Hepatocyte (in vitro differentiated cells): ENCODE measurements around the gene TPBGL. TPM values are rescaled to one million over a fixed set of nuclear protein-coding genes. Genes with fewer than 3 reads are reported as not detected.

Source experiments
- DNase-seq: peaks from one replicate; pipeline ENCODE4 v3.0.0-alpha.2; 2016; ENCODE audit warnings: low spot score
- H2AFZ ChIP-seq: fragments of 200-600 bp; sonication (generic); 2 replicates; pipeline ENCODE4 v1.6.0; 2016; ENCODE audit warnings: antibody characterized with exemption, mild to moderate bottlenecking
- H3K27ac ChIP-seq: fragments of 200-600 bp; sonication (generic); 2 replicates; pipeline ENCODE4 v1.5.1; 2016; ENCODE audit warnings: mild to moderate bottlenecking
- H3K27me3 ChIP-seq: fragments of 200-600 bp; sonication (generic); 2 replicates; pipeline ENCODE4 v1.6.1; 2016
- H3K36me3 ChIP-seq: fragments of 200-600 bp; sonication (generic); replicated peaks from 2 replicates; pipeline ENCODE4 v1.5.1; 2016; ENCODE audit warnings: low read depth; ENCODE audit not compliant: insufficient read depth
- H3K4me1 ChIP-seq: fragments of 200-600 bp; sonication (generic); 2 replicates; pipeline ENCODE4 v1.5.1; 2016; ENCODE audit warnings: mild to moderate bottlenecking, moderate library complexity; ENCODE audit not compliant: insufficient read depth
- H3K4me2 ChIP-seq: fragments of 200-600 bp; sonication (generic); 2 replicates; pipeline ENCODE4 v1.6.0; 2016
- H3K4me3 ChIP-seq: fragments of 200-600 bp; sonication (generic); 2 replicates; pipeline ENCODE4 v1.5.1; 2016; ENCODE audit warnings: mild to moderate bottlenecking
- H3K79me2 ChIP-seq: fragments of 200-600 bp; sonication (generic); 2 replicates; pipeline ENCODE4 v1.6.0; 2017; ENCODE audit warnings: mild to moderate bottlenecking
- H3K9me2 ChIP-seq: fragments of 200-600 bp; sonication (generic); replicated peaks from 2 replicates; pipeline ENCODE4 v1.6.0; 2017; ENCODE audit warnings: mild to moderate bottlenecking; ENCODE audit not compliant: insufficient read depth
- H3K9me3 ChIP-seq: fragments of 200-600 bp; sonication (generic); 2 replicates; pipeline ENCODE4 v1.5.1; 2016; ENCODE audit warnings: low read depth, mild to moderate bottlenecking
- H4K20me1 ChIP-seq: fragments of 200-600 bp; sonication (generic); 2 replicates; pipeline ENCODE4 v1.6.0; 2016; ENCODE audit warnings: mild to moderate bottlenecking; ENCODE audit not compliant: insufficient read depth, poor library complexity, severe bottlenecking
- EZH2 ChIP-seq: fragments of 200-600 bp; sonication (generic); IDR thresholded peaks from 2 replicates; pipeline ENCODE4 v1.6.1; 2016; ENCODE audit warnings: antibody characterized with exemption, mild to moderate bottlenecking, borderline replicate concordance
- EZH2phosphoT487 ChIP-seq: fragments of 200-600 bp; sonication (generic); IDR thresholded peaks from one replicate; pipeline ENCODE4 v1.6.1; 2018; ENCODE audit warnings: antibody characterized with exemption, mild to moderate bottlenecking, low read depth, moderate library complexity; ENCODE audit not compliant: unreplicated experiment, severe bottlenecking
- WGBS: methylation state at CpG from one replicate; pipeline ENCODE4 v1.1.6; 2016; ENCODE audit warnings: low lambda C conversion rate; ENCODE audit errors: missing lambda C conversion rate; 5-methylcytosine and 5-hydroxymethylcytosine counted together
- polyA plus RNA-seq: library from polyadenylated mRNA; unstranded; fragments of >200 nt; fragmentation: Nextera tagmentation; extraction: Ambion mirVana; gene quantifications from 2 replicates; pipeline ENCODE4 v1.2.1, GENCODE V29; 2016
- total RNA-seq: library from RNA; depleted of rRNA; stranded (reverse); fragments of >200 nt; gene quantifications from 2 replicates; pipeline ENCODE4 v1.2.3, GENCODE V29; 2014
- TF ChIP-seq, protein P1 (sequence below): fragments of 200-600 bp; sonication (generic); IDR thresholded peaks from 2 replicates; pipeline ENCODE4 v1.5.1; 2016; ENCODE audit warnings: antibody characterized with exemption, mild to moderate bottlenecking; ENCODE audit not compliant: poor library complexity

TPBGL gene
- total and polyA plus RNA-seq, 2 experiments from 2014 or later: 0.12 TPM; not detected in 1

DNA sequence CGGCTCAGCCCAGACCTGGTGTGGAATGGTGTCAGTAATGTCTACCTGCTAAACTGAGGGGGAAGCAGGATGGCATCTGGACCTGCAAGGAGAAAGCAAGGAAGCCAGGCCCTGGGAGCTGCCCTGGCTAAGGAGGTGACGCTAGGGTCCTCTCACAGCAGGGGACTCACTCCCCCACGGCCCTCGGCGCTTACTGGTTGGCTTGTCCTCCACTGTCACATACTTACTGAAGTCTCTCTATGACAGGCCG, 48.9 kb downstream of the TPBGL start:
- peaks cover 32% of the 10 kb centered on the region for H3K79me2 ChIP-seq
- no peak overlapping the region for H2AFZ ChIP-seq
- H3K27ac ChIP-seq: no peak overlapping the region
- no peaks in the 10 kb centered on the region for H3K36me3 ChIP-seq
- H3K27me3 ChIP-seq: no peaks in the 10 kb centered on the region
- H3K4me3 ChIP-seq: no peak overlapping the region
- no peak for TF ChIP-seq EZH2phosphoT487
- DNase-seq: no peak
- no peaks in the 10 kb centered on the region for H3K9me2 ChIP-seq
- H3K4me1 ChIP-seq: no peaks in the 10 kb centered on the region
- H3K4me2 ChIP-seq: no peak overlapping the region
- H4K20me1 ChIP-seq: peaks cover 19% of the 10 kb centered on the region
- no peaks in the 10 kb centered on the region for H3K9me3 ChIP-seq
- WGBS: 83% methylated on average over 6 of the region's 6 CpGs

DNA sequence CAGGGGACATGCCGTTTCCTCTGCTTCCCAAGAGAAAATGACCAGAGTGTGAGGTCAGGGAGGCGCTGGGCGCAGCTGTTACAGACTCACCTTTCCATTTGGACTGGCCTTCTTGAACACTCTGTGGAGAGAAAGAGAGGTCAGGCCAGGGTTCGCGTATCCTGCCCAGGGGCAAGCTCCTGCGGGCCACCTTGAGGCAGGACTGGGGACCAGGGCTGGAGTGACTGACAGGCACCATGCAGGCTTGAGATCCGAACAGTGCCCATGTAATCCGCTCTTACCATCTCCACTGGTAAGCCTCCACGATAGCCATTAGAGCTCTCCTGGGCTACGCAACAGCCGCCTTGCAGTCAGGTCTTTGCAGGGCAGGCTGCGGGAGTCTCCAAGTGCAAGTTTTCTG, 49.3 kb downstream of the TPBGL start:
- TF ChIP-seq EZH2: no peak
- TF ChIP-seq, protein P1, sequence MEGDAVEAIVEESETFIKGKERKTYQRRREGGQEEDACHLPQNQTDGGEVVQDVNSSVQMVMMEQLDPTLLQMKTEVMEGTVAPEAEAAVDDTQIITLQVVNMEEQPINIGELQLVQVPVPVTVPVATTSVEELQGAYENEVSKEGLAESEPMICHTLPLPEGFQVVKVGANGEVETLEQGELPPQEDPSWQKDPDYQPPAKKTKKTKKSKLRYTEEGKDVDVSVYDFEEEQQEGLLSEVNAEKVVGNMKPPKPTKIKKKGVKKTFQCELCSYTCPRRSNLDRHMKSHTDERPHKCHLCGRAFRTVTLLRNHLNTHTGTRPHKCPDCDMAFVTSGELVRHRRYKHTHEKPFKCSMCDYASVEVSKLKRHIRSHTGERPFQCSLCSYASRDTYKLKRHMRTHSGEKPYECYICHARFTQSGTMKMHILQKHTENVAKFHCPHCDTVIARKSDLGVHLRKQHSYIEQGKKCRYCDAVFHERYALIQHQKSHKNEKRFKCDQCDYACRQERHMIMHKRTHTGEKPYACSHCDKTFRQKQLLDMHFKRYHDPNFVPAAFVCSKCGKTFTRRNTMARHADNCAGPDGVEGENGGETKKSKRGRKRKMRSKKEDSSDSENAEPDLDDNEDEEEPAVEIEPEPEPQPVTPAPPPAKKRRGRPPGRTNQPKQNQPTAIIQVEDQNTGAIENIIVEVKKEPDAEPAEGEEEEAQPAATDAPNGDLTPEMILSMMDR: no peak
- no peak for TF ChIP-seq EZH2phosphoT487
- Histone ChIP-seq H3K9me3 (no peaks in the 10 kb centered on the region), H4K20me1 (peaks cover 19% of the 10 kb centered on the region), H2AFZ (no peak overlapping the region), H3K27ac (no peak overlapping the region), H3K4me1 (no peaks in the 10 kb centered on the region), H3K36me3 (no peaks in the 10 kb centered on the region), H3K9me2 (no peaks in the 10 kb centered on the region), H3K79me2 (peaks cover 37% of the 10 kb centered on the region), H3K4me3 (no peak overlapping the region), H3K4me2 (no peak overlapping the region), H3K27me3 (no peaks in the 10 kb centered on the region)
- DNase-seq: no peak
- WGBS: 84% methylated on average over 12 of the region's 12 CpGs

DNA sequence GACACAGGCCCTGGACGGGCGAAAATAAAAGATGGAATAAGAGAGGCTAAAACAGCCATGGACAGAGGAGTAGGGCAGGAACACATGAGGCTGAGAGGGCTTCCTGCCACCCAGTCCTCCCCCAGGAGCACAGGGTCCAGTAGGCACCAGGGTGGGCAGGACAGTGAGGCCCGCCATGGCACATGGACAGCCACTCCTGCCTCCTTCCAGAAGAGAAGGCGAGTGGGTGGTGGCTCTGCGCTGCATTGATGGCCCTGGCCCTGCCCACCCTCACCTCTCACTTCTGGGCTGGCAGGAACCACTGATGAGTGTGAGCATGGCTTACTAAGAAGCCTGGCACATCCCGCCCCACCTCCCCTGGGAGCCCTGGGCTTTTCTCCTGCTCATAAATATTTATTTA, 51.2 kb downstream of the TPBGL start:
- DNase-seq: no peak
- H2AFZ ChIP-seq: no peak overlapping the region
- H3K36me3 ChIP-seq: no peaks in the 10 kb centered on the region

DNA sequence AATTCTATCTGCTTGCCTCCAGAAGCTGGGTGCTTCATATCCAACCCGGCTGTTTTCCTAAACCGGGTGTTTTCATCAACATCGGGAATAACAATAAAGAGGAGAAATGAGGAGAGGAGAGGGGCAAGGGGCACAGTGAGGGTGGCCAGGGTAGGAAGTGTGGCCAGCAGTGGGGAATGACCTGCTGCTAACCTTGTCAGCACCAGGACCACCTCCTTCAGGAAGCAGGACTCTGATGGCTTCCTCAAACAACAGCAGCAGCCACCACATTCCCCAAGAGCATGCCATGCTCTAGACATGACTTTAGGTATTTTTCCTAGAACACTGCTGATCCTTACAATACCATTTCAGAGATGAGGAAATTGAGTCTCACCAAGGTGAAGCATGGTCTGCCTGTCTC, 52.4 kb downstream of the TPBGL start:
- Histone ChIP-seq H3K27ac (no peak overlapping the region), H3K4me2 (no peak overlapping the region), H3K4me3 (no peak overlapping the region), H3K4me1 (no peaks in the 10 kb centered on the region), H4K20me1 (peaks cover 19% of the 10 kb centered on the region), H3K9me3 (no peaks in the 10 kb centered on the region), H3K79me2 (peaks cover 56% of the 10 kb centered on the region), H2AFZ (no peak overlapping the region), H3K27me3 (no peaks in the 10 kb centered on the region), H3K9me2 (no peaks in the 10 kb centered on the region), H3K36me3 (no peaks in the 10 kb centered on the region)
- no peak for DNase-seq
- 92% methylated on average over 3 of the region's 3 CpGs for WGBS
- no peak for TF ChIP-seq EZH2phosphoT487
- TF ChIP-seq, protein P1: no peak
- TF ChIP-seq EZH2: no peak

More for the DNA sequence above, 51.2 kb downstream of the TPBGL start:
- peaks cover 50% of the 10 kb centered on the region for H3K79me2 ChIP-seq
- no peaks in the 10 kb centered on the region for H3K4me1 ChIP-seq
- no peaks in the 10 kb centered on the region for H3K9me3 ChIP-seq
- no peak overlapping the region for H3K4me2 ChIP-seq
- 99% methylated on average over 6 of the region's 6 CpGs for WGBS
- H3K27ac ChIP-seq: no peak overlapping the region
- H4K20me1 ChIP-seq: peaks cover 19% of the 10 kb centered on the region
- H3K9me2 ChIP-seq: no peaks in the 10 kb centered on the region
- H3K27me3 ChIP-seq: no peaks in the 10 kb centered on the region
- no peak overlapping the region for H3K4me3 ChIP-seq
- TF ChIP-seq, protein P1: no peak
- no peak for TF ChIP-seq EZH2phosphoT487
- TF ChIP-seq EZH2: no peak

Other genes starting within 250 kb of the TPBGL start
- gene OR2AT4, start 143.9 kb upstream of the TPBGL start, total RNA-seq: 0.07 TPM in 1 of 2 replicates, not detected in the other
- not detected in 2 replicates for gene OR2AT4, start 143.9 kb upstream of the TPBGL start, polyA plus RNA-seq
- 52.2 and 79.2 TPM in 2 replicates for gene SLCO2B1, start 89.7 kb upstream of the TPBGL start, total RNA-seq
- gene SLCO2B1, start 89.7 kb upstream of the TPBGL start, polyA plus RNA-seq: 43.4 and 51.6 TPM in 2 replicates
- gene ARRB1, start 110.9 kb downstream of the TPBGL start, total RNA-seq: 83.2 and 91.3 TPM in 2 replicates
- 15.2 and 16.2 TPM in 2 replicates for gene ARRB1, start 110.9 kb downstream of the TPBGL start, polyA plus RNA-seq
- 1,201 and 1,418 TPM in 2 replicates for gene RPS3, start 158.7 kb downstream of the TPBGL start, total RNA-seq
- gene RPS3, start 158.7 kb downstream of the TPBGL start, polyA plus RNA-seq: 1,042 and 1,094 TPM in 2 replicates
- 0.63 and 0.88 TPM in 2 replicates for gene KLHL35, start 192.4 kb downstream of the TPBGL start, total RNA-seq
- gene KLHL35, start 192.4 kb downstream of the TPBGL start, polyA plus RNA-seq: 1.7 and 3.2 TPM in 2 replicates